ENCODE data around the gene MRPL55.

MRPL55 gene

GRCh38 chr1:228094432-228095016 lies 14.6 kb downstream of the MRPL55 start:
- Histone ChIP-seq H3K4me1 (ENCODE audit: low read length) (peaks cover 22% of the 10 kb centered on the region), H3F3A (ENCODE audit: insufficient read depth, low read length) (peaks cover 45% of the 10 kb centered on the region), H3K27ac (ENCODE audit: low read length) (no peak overlapping the region), H3K36me3 (replicated peaks; ENCODE audit: insufficient read depth, low read length) (peaks cover 40% of the 10 kb centered on the region), H3K79me2 (ENCODE audit: low read length) (peaks cover 100% of the 10 kb centered on the region), H3K9me3 (replicated peaks; ENCODE audit: insufficient read depth, low read length) (no peaks in the 10 kb centered on the region), H3K4me3 (ENCODE audit: low read length) (no peak overlapping the region), H3K9me2 (replicated peaks; ENCODE audit: insufficient read depth, low read length) (no peaks in the 10 kb centered on the region), H3K9ac (ENCODE audit: low read length) (no peak overlapping the region), H3K4me2 (ENCODE audit: low read depth, low read length) (no peak overlapping the region), H2AFZ (ENCODE audit: low read length) (no peak overlapping the region), H4K20me1 (ENCODE audit: insufficient read depth, low read length) (peaks cover 100% of the 10 kb centered on the region), H3K27me3 (replicated peaks; ENCODE audit: insufficient read depth, low read length) (no peaks in the 10 kb centered on the region)
- DNase-seq: no peak
- TF ChIP-seq EZH2 (optimal IDR thresholded peaks at IDR 0.05; ENCODE audit: low read depth, low read length) (no peak), EZH2phosphoT487 (IDR thresholded peaks at IDR 0.05; ENCODE audit: low read length) (no peak), CTCF (IDR thresholded peaks at IDR 0.05; ENCODE audit: low read length) (no peak)

- Histone ChIP-seq H3K79me2 (ENCODE audit: low read length) (peaks cover 100% of the 10 kb centered on the region), H3K27me3 (replicated peaks; ENCODE audit: insufficient read depth, low read length) (no peaks in the 10 kb centered on the region), H3K4me3 (ENCODE audit: low read length) (no peak overlapping the region), H3K4me2 (ENCODE audit: low read depth, low read length) (no peak overlapping the region), H3K9me2 (replicated peaks; ENCODE audit: insufficient read depth, low read length) (no peaks in the 10 kb centered on the region), H3F3A (ENCODE audit: insufficient read depth, low read length) (peaks cover 47% of the 10 kb centered on the region), H3K9me3 (replicated peaks; ENCODE audit: insufficient read depth, low read length) (no peaks in the 10 kb centered on the region), H3K4me1 (ENCODE audit: low read length) (peaks cover 35% of the 10 kb centered on the region), H2AFZ (ENCODE audit: low read length) (no peak overlapping the region), H3K27ac (ENCODE audit: low read length) (no peak overlapping the region), H3K9ac (ENCODE audit: low read length) (no peak overlapping the region), H3K36me3 (replicated peaks; ENCODE audit: insufficient read depth, low read length) (peaks cover 28% of the 10 kb centered on the region), H4K20me1 (ENCODE audit: insufficient read depth, low read length) (peaks cover 100% of the 10 kb centered on the region)
- TF ChIP-seq EZH2phosphoT487 (IDR thresholded peaks at IDR 0.05; ENCODE audit: low read length): no peak
- no peak for TF ChIP-seq CTCF (IDR thresholded peaks at IDR 0.05; ENCODE audit: low read length)
- no peak for TF ChIP-seq EZH2 (optimal IDR thresholded peaks at IDR 0.05; ENCODE audit: low read depth, low read length)
- DNase-seq: no peak
These were observed 15.8 kb downstream of the MRPL55 start for GRCh38 chr1:228093050-228093906.

GRCh38 chr1:228092342-228093049 lies 16.6 kb downstream of the MRPL55 start:
- Histone ChIP-seq H2AFZ (ENCODE audit: low read length) (no peak overlapping the region), H4K20me1 (ENCODE audit: insufficient read depth, low read length) (peaks cover 100% of the 10 kb centered on the region), H3K27ac (ENCODE audit: low read length) (no peak overlapping the region), H3K4me3 (ENCODE audit: low read length) (no peak overlapping the region), H3K4me1 (ENCODE audit: low read length) (peaks cover 43% of the 10 kb centered on the region), H3K36me3 (replicated peaks; ENCODE audit: insufficient read depth, low read length) (peaks cover 24% of the 10 kb centered on the region), H3K79me2 (ENCODE audit: low read length) (peaks cover 100% of the 10 kb centered on the region), H3K9me3 (replicated peaks; ENCODE audit: insufficient read depth, low read length) (no peaks in the 10 kb centered on the region), H3K27me3 (replicated peaks; ENCODE audit: insufficient read depth, low read length) (no peaks in the 10 kb centered on the region), H3K4me2 (ENCODE audit: low read depth, low read length) (no peak overlapping the region), H3K9ac (ENCODE audit: low read length) (no peak overlapping the region), H3K9me2 (replicated peaks; ENCODE audit: insufficient read depth, low read length) (no peaks in the 10 kb centered on the region), H3F3A (ENCODE audit: insufficient read depth, low read length) (peaks cover 48% of the 10 kb centered on the region)
- TF ChIP-seq CTCF (IDR thresholded peaks at IDR 0.05; ENCODE audit: low read length): no peak
- TF ChIP-seq EZH2 (optimal IDR thresholded peaks at IDR 0.05; ENCODE audit: low read depth, low read length): no peak
- TF ChIP-seq EZH2phosphoT487 (IDR thresholded peaks at IDR 0.05; ENCODE audit: low read length): no peak
- DNase-seq: no peak
